Osteoblast (primary cell): ENCODE results near the gene B4GALT5. TPM values are rescaled to one million over a fixed set of nuclear protein-coding genes. Genes with fewer than 3 reads are reported as not detected.
"Not testable (repeated sequence)": the region's sequence is repeated elsewhere in the genome, so short reads cannot be mapped to it uniquely, and the experiment has no call there.

Experiments
- DNase-seq: peaks from one replicate; pipeline ENCODE4 v3.0.0; 2011; ENCODE audit warnings: low spot score, mixed read lengths; ENCODE audit not compliant: insufficient read length; ENCODE audit errors: missing footprints
- H2AFZ ChIP-seq: 2 replicates; pipeline ENCODE4 v1.6.0; 2011; ENCODE audit warnings: mild to moderate bottlenecking, low read length
- H3K27ac ChIP-seq: 2 replicates; pipeline ENCODE4 v1.5.1; 2011; ENCODE audit warnings: mild to moderate bottlenecking, low read depth, low read length, moderate library complexity
- H3K27me3 ChIP-seq: 2 replicates; pipeline ENCODE4 v1.6.0; 2012; ENCODE audit warnings: mild to moderate bottlenecking, control low read depth, inconsistent platforms, low read length, moderate library complexity; ENCODE audit not compliant: insufficient read depth
- H3K36me3 ChIP-seq: 2 replicates; pipeline ENCODE4 v1.5.1; 2011; ENCODE audit warnings: mild to moderate bottlenecking, low read length, control low read depth, moderate library complexity; ENCODE audit not compliant: insufficient read depth
- H3K4me1 ChIP-seq: 2 replicates; pipeline ENCODE4 v1.5.1; 2011; ENCODE audit warnings: mild to moderate bottlenecking, low read length, control low read depth, moderate library complexity; ENCODE audit not compliant: insufficient read depth
- H3K4me2 ChIP-seq: 2 replicates; pipeline ENCODE4 v1.6.0; 2011; ENCODE audit warnings: mild to moderate bottlenecking, low read length; ENCODE audit not compliant: insufficient read depth
- H3K4me3 ChIP-seq: fragments of 200-600 bp; sonication (generic); 3 replicates; pipeline ENCODE4 v1.5.1; 2012; ENCODE audit warnings: mild to moderate bottlenecking, low read length, inconsistent platforms; ENCODE audit not compliant: insufficient read depth
- H3K79me2 ChIP-seq: 2 replicates; pipeline ENCODE4 v1.6.0; 2012; ENCODE audit warnings: mild to moderate bottlenecking, low read length, control low read depth, inconsistent platforms; ENCODE audit not compliant: insufficient read depth
- H3K9me3 ChIP-seq: 2 replicates; pipeline ENCODE4 v1.5.1; 2011; ENCODE audit warnings: low read depth, low read length, control low read depth
- H4K20me1 ChIP-seq: 2 replicates; pipeline ENCODE4 v1.6.0; 2012; ENCODE audit warnings: mild to moderate bottlenecking, low read length, control low read depth; ENCODE audit not compliant: insufficient read depth
- CTCF ChIP-seq: IDR thresholded peaks from 2 replicates; pipeline ENCODE4 v1.5.1; 2011; ENCODE audit warnings: mild to moderate bottlenecking, low read depth, low read length, moderate library complexity; ENCODE audit errors: extremely low read depth
- total RNA-seq: library from RNA; depleted of rRNA; stranded (reverse); fragments of >200 nt; gene quantifications from 2 replicates; pipeline ENCODE4 v1.2.3, GENCODE V29; 2012

Gene B4GALT5
- total RNA-seq, 1 donor, result 35.8 TPM

GRCh38 chr20:49710971-49711666 lies 2.6 kb downstream of the B4GALT5 start:
- Histone ChIP-seq H2AFZ (no peak overlapping the region), H3K4me3 (no peak overlapping the region), H4K20me1 (peaks cover 48% of the 10 kb centered on the region)

GRCh38 chr20:49707118-49707517 lies 6.6 kb downstream of the B4GALT5 start:
- no peak overlapping the region for H2AFZ ChIP-seq
- H3K9me3 ChIP-seq, result no peaks in the 10 kb centered on the region
- DNase-seq, result no peak
- H3K27ac ChIP-seq, result no peak overlapping the region
- no peak for TF ChIP-seq CTCF
- H3K36me3 ChIP-seq, result no peaks in the 10 kb centered on the region
- H3K4me3 ChIP-seq, result no peak overlapping the region
- peaks cover 93% of the 10 kb centered on the region for H3K79me2 ChIP-seq
- H3K4me1 ChIP-seq, result peaks cover 5% of the 10 kb centered on the region
- H4K20me1 ChIP-seq, result peaks cover 59% of the 10 kb centered on the region
- no peak overlapping the region for H3K4me2 ChIP-seq
- no peaks in the 10 kb centered on the region for H3K27me3 ChIP-seq

More at GRCh38 chr20:49710971-49711666, 2.6 kb downstream of the B4GALT5 start:
- Histone ChIP-seq H3K79me2 (peaks cover 80% of the 10 kb centered on the region), H3K27me3 (no peaks in the 10 kb centered on the region), H3K4me1 (peaks cover 15% of the 10 kb centered on the region), H3K36me3 (no peaks in the 10 kb centered on the region), H3K9me3 (no peaks in the 10 kb centered on the region), H3K4me2 (peak overlapping the region; percentile 90), H3K27ac (no peak overlapping the region)
- no peak for TF ChIP-seq CTCF
- no peak for DNase-seq

GRCh38 chr20:49706630-49707091 lies 7.0 kb downstream of the B4GALT5 start:
- H3K4me1 ChIP-seq, result peaks cover 2% of the 10 kb centered on the region

GRCh38 chr20:49705893-49706292 lies 7.8 kb downstream of the B4GALT5 start:
- not testable (repeated sequence) for H3K27me3 ChIP-seq, H3K36me3 ChIP-seq, H3K4me1 ChIP-seq, H2AFZ ChIP-seq, H3K4me2 ChIP-seq, H3K9me3 ChIP-seq, DNase-seq, H3K4me3 ChIP-seq, H3K27ac ChIP-seq
- Histone ChIP-seq H4K20me1 (peaks cover 52% of the 10 kb centered on the region), H3K79me2 (peaks cover 92% of the 10 kb centered on the region)

More at GRCh38 chr20:49706630-49707091, 7.0 kb downstream of the B4GALT5 start:
- Histone ChIP-seq H3K36me3 (no peaks in the 10 kb centered on the region), H4K20me1 (peaks cover 55% of the 10 kb centered on the region), H3K9me3 (no peaks in the 10 kb centered on the region), H3K4me3 (no peak overlapping the region), H2AFZ (no peak overlapping the region), H3K27me3 (no peaks in the 10 kb centered on the region), H3K4me2 (no peak overlapping the region), H3K79me2 (peaks cover 93% of the 10 kb centered on the region), H3K27ac (no peak overlapping the region)
- DNase-seq, result no peak
- no peak for TF ChIP-seq CTCF
